Activated CD8-positive, alpha-beta memory T cell treated with anti-CD3 and anti-CD28 coated beads for 36 hours (primary cell): ENCODE data around the gene GLT8D2. TPM values are rescaled to one million over a fixed set of nuclear protein-coding genes. Genes with fewer than 3 reads are reported as not detected.

Experiments used
- CTCF ChIA-PET: fragments of 350-600 bp; sonication (Branson Sonifier 250); formaldehyde crosslinking; loops from one replicate; lab custom pipeline; 2021; ENCODE audit warnings: antibody characterized with exemption; lab: Charles Lee
- POLR2A ChIA-PET: fragments of 350-600 bp; sonication (Branson Sonifier 250); formaldehyde crosslinking; loops from one replicate; lab custom pipeline; 2021; ENCODE audit warnings: antibody characterized with exemption; lab: Charles Lee
- total RNA-seq, 2 experiments: library from RNA; stranded (reverse); gene quantifications; one replicate each; pipeline ENCODE4 v1.2.3, GENCODE V29; 2021

Gene GLT8D2, protein sequence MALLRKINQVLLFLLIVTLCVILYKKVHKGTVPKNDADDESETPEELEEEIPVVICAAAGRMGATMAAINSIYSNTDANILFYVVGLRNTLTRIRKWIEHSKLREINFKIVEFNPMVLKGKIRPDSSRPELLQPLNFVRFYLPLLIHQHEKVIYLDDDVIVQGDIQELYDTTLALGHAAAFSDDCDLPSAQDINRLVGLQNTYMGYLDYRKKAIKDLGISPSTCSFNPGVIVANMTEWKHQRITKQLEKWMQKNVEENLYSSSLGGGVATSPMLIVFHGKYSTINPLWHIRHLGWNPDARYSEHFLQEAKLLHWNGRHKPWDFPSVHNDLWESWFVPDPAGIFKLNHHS
- under 1 TPM; 0.10 to 0.13 TPM for total RNA-seq

DNA sequence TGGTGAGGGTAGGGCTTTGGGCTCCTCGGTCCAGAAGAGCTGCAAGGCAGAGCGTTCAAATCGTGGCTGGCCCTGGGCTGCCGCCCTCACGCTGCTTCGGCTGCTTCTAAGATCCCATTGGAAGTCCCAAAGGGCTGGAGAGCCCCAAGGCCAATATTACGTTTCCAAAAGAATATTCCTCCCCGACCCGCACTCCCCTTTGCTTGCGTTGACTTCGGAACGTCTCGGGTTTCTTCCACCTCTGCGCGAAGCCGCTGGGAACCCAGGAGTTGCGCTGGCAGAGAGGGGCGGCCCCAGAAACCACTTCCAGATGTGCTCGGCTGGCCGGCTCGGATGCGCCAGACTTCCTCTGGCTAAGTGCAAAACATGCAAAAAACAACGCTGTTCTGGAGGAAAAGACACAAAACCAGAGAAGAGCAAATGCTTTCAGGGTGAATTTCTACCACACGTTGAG, at the start of gene GLT8D2:
Gene GLT8D2, minus strand, starts transcription at position 285 of the 454 bp plus-strand sequence. CDS start 30,539 bp downstream, outside the sequence.
- CTCF ChIA-PET = interaction anchor here (1.5 kb wide), 1 partner anchor 12 kb away, joined by 3 read pairs; no protein-coding TSS in a partner anchor

DNA sequence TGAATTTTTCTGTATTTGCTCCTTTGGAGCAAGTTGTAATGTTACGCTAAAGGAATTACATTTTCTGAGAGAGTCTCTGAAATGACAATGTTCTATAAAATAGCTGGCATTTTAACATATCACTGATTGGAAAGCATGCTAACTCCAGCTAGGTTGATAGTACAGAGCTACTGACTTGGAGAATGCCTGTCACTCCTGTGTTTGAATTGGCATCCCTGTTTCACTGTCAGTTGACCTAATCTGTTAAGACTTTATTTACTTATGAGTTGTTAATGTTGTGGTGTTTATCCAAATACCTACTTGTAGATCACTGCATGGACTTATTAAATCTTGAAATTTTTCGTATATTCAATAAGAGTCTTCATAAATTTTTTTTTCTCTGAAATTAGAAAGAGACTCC, 48.0 kb upstream of the GLT8D2 start:
- CTCF ChIA-PET = no interaction called here
- POLR2A ChIA-PET = interaction anchor here (1.2 kb wide), 1 partner anchor 14 kb away, joined by 5 read pairs; no protein-coding TSS in a partner anchor

More for the DNA sequence above, at the start of gene GLT8D2:
- POLR2A ChIA-PET = no interaction called here

DNA sequence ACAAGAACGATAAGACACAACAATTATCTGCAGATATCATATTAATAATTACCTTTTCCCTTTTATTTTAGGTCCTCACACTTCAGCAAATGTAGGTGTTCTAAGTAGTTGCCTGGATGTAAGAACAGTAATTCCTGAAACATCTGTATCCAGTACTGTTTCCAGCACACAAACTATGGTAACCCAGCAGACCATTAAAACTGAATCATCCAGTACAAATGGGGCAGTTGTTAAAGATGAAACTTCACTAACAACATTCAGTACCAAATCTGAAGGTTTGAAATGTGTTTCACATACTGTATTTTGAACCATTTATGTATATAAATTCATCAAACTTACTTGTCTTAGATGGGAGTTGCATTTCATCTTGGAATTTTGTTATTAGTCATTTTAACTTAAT, 45.3 kb upstream of the GLT8D2 start:
- ChIA-PET POLR2A (no interaction called here), CTCF (no interaction called here)

DNA sequence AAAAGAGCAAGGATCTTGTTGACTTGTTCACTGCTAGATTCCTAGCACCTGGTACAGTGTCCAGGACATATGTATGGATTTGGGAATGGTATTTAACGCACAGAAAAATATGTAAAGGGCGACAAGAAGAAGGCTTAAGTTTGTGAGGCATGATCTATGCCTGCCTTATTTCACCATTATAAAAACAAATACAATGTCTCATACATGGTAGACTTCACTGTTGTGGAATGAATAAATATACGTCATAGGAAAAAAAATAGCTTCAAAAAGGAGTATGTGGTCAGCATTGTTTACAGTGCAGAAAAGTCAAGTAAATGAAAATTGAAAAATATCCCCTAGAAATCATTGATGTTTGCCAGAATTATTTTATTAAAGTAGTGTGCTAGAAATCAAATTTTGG, 44.3 kb upstream of the GLT8D2 start:
- CTCF ChIA-PET = no interaction called here
- POLR2A ChIA-PET = no interaction called here

DNA sequence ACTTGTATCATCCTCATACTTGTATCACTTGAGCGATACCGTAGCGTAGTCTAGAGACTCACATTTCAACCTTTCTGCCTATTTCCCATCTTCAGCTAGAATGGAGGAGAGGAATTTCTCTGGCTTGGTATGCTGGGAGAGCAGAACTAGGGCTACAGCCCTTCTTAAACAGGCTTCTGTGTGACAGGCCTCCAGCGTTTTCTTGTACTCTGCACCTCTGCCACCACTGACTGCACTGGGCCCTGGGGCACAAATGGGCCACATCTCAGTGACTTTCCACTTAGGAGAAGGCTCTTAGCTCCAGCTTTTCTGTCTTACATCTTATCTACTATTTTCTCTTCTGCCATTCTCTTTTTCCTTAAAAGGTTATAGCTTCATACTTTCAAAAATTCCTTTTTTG, 41.1 kb upstream of the GLT8D2 start:
- ChIA-PET CTCF (no interaction called here), POLR2A (no interaction called here)

DNA sequence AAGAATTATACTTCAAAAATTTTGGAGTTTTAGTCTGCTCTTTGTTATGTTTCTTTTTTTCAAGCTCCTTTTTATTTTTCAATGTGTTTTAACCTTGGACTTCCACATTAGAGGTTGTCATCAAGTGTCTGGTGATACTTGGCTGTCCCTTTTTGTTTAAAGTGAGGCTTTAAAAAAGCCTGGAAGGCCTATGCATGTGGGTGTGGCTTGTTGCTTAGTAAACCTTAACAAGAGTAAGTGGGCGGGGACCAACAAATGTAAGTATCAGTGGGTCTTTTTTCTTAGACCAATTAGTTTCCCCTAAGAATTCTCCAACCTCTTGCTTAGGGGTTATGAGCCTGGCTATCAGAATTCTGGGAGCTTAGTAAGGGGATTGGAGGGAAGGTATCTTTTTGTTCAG, 40.7 kb upstream of the GLT8D2 start:
- POLR2A ChIA-PET = no interaction called here
- CTCF ChIA-PET = no interaction called here

DNA sequence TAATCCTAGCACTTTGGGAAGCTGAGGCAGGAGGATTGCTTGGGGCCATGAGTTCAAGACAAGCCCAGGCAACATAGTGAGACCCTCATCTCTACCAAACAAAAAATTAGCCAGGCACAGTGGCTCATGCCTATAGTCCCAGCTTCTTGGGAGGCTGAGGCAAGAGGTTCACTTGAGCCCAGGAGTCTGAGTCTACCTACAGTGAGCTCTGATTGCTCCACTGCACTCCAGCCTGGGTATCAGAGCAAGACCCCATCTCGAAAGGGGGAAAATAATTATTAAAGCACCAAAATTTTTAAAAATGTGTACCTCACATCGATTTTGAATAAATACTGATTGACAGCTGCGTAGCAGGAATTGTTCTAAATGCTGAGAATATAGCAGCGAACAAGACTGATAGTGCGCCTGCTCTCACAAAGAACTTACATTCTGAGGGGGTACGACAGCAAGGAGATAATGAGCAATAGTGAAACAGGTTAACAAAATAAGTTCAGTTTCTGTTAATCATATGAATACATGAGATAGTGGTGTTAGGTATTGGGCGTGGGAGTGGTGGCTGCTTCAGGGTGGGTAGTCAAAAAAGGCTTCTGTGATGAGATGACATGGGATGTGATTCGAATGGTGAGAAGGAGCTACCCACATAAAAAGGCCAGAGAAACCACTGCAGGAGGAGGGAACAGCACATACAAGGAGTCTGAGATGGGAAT, 33.9 kb upstream of the GLT8D2 start:
- POLR2A ChIA-PET = interaction anchor here (0.7 kb wide), 1 partner anchor 13 kb away, joined by 5 read pairs; no protein-coding TSS in a partner anchor

DNA sequence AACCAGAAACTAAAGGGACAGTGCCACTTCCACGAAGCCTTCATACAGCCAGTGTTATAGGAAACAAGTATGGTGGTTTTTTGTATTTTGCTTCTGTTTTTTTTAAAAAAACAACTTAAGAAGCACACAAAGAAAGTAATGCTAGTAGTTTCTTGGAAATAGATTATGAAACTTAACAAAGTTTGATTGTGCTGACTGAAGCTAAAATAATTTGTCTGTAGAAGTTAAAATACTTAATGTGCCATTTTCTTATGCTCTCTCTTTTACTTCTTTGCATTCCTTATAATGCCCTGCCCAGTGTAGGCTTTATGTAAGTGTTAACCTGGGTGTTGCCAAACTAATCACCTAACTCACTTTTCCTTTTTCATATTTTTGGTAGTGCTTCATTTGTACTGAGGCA, 30.8 kb upstream of the GLT8D2 start:
- POLR2A ChIA-PET = no interaction called here
- CTCF ChIA-PET = no interaction called here

More for the DNA sequence above, 33.9 kb upstream of the GLT8D2 start:
- CTCF ChIA-PET = interaction anchor here (1.0 kb wide), 1 partner anchor 15 kb away, joined by 3 read pairs; no protein-coding TSS in a partner anchor

DNA sequence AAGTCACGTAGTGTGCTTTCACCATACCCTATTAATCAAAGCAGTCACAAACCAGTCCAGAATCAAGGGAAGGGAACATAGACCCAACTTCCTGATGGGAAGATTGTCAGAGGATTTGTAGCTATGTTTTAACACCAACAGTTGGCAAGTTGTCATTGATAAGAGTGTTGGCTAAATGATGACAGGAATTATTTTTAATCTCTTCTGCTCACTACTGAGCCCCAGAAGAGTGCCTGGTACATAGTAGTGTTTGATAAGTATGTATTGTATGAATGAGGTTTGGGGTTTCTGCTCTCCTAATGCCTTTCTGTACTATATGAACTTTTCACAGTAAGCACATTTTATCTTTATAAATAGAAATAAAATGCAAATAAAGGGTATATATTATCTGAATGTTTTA, 29.0 kb upstream of the GLT8D2 start:
- CTCF ChIA-PET = interaction anchor here (0.8 kb wide), 1 partner anchor 30 kb away, joined by 3 read pairs; no protein-coding TSS in a partner anchor
- POLR2A ChIA-PET = no interaction called here

DNA sequence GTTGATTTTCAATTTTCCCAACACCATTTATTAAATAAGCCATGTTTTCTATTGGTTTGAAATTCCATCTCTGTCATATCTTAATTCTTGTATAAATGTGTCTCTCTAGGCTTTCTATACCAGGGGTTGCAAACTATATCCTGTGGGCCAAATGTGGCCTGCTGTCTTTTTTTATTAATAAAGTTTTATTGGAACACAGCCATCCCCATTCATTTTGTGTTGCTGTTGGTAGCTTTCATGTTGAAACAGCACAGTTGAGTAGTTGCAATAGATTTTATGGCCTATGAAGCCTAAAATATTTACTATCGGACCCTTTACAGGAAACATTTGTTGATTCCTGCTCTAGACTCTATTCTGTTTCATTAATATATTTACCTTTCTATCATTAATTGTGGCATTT, 23.7 kb upstream of the GLT8D2 start:
- ChIA-PET POLR2A (interaction anchor here (0.6 kb wide), 1 partner anchor 51 kb away, joined by 8 read pairs; no protein-coding TSS in a partner anchor), CTCF (no interaction called here)

DNA sequence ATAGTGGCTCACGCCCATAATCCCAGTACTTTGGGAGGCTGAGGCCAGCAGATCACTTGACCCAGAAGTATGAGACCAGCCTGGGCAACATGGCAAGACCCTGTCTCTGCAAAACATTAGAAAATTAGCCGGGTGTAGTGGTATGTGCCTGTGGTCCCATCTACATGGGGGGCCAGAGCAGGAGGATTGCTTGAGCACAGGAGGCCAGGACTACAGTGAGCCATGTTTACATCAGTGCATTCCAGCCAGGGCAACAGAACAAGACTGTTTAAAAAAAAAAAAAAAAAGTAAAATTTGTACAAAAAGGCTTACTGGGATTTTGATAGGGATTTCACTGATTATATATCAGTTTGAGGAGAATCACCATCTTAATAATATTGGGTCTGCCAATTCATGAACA, 22.1 kb upstream of the GLT8D2 start:
- ChIA-PET CTCF (no interaction called here), POLR2A (no interaction called here)

DNA sequence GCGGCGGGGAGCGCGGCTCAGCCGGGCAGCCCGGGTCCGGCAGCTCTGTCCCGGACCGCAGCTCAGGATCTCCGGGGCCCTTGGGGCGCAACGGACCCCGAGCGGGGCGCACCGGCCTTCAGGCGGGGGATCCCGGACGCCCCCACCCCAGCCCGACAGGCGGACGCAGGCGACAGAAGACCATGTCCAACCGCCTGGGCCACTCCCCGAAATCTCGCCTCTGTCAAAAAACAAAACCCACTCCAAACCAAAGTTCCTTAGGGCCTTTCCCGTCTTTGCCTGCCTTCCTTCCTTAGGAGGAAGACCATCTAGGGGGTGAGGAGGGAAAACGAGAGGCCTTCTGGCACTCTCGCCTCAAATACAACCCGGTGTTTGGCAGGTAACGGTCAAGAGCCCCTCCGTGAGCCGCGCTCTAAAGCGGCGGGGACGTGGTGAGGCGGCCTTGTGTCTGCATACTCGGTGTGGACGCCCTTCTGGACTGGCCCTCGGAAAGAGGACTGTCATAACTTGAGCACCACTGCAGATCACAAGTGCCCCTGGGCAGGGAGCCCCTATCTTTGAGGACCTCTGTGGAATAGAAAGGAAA, 14.9 kb upstream of the GLT8D2 start:
- POLR2A ChIA-PET = interaction anchor here (0.8 to 2.8 kb wide), 3 partner anchors 73 to 222 kb away, joined by 3 to 18 read pairs (median 7); partner anchors contain the start of gene NFYB
- CTCF ChIA-PET = interaction anchor here (1.5 to 3.5 kb wide), 2 partner anchors 44 to 73 kb away, joined by 4 to 18 read pairs; partner anchors contain the start of gene NFYB

DNA sequence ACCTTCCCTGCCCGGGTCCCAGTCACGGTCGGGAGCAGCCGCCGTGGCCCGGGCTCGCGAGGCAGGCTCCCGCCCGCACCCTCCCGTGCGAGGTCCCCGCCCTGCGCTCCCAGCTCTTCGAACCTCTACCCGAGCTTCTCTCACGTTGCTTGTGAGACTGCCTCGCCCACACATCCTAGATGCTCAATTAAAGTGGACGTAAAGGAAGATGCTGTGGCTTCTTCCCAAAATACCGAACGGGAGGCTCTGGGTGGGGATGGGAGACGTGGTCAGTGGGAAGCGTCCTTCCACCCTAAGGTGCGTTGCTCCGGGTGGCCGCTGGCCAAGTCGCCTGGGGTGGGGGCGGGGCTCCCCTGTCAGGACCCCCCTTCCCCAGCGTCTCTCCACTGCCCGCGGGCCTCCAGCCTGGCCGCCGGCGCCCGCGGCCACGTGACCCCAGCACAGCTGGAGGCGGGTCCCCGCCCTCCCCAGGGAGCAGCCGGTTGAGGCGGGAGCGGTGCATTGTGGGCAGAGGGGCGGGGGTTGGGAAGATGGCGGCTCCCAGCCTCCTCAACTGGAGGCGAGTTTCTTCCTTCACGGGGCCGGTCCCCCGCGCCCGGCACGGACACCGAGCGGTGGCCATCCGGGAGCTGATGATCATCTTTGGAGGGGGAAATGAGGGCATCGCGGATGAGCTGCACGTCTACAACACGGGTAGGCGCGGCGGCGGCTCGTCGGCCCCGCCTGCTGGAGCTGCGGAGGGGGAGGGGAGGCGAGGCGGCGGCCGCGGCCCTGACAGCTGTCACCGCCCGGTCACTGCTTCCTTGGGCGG, 14.2 kb upstream of the GLT8D2 start, which contains the start of gene HCFC2:
Gene HCFC2, plus strand, starts transcription at position 501 of the 811 bp plus-strand sequence. Its CDS starts 30 bp downstream, at position 531.
- ChIA-PET CTCF (interaction anchor here (0.8 to 3.5 kb wide), 4 partner anchors 41 to 312 kb away, joined by 4 to 18 read pairs (median 4); partner anchors contain the start of gene NFYB), POLR2A (interaction anchor here (0.5 to 2.8 kb wide), 6 partner anchors 33 to 223 kb away, joined by 3 to 18 read pairs (median 8); partner anchors contain the start of gene NFYB)

DNA sequence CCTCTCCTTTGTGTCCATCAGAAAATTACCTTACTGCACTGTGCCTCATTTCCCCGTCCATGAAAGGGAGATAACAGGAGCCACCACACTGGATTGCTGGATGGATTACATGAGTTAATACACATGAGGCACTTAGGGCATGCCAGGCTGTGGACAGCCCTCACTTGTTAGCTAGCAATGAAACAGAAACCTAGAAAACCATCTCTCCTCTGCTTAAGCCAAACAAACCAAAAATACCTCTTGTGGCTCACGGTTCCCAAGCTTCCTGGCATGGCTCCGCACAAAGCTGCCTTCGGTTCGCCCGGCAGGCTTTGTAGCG, 13.7 kb upstream of the GLT8D2 start:
- CTCF ChIA-PET = interaction anchor here (0.8 to 3.5 kb wide), 4 partner anchors 41 to 312 kb away, joined by 4 to 18 read pairs (median 4); partner anchors contain the start of gene NFYB

DNA sequence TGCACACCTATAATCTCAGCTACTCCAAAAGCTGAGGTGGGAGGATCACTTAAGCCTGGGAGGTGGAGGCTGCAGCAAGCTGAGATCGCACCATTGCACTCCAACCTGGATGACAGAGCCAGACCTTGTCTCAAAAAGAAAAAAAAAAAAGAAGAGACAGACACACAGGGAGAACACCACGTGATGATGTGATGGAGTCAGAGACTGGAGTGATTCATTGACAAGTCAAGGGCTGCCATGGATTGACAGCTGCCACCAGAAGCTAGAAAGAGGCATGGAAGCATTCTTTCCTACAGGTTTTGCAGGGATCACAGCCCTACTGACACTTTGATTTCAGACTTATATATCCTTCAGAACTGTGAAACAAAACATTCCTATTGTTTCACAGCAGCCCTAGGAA, 10.8 kb upstream of the GLT8D2 start:
- CTCF ChIA-PET = interaction anchor here (0.6 kb wide), 1 partner anchor 1315 kb away, joined by 3 read pairs; no protein-coding TSS in a partner anchor
- POLR2A ChIA-PET = no interaction called here

More for the DNA sequence above, 13.7 kb upstream of the GLT8D2 start:
- POLR2A ChIA-PET = interaction anchor here (0.5 to 2.8 kb wide), 5 partner anchors 33 to 224 kb away, joined by 3 to 18 read pairs (median 9); partner anchors contain the start of gene NFYB

DNA sequence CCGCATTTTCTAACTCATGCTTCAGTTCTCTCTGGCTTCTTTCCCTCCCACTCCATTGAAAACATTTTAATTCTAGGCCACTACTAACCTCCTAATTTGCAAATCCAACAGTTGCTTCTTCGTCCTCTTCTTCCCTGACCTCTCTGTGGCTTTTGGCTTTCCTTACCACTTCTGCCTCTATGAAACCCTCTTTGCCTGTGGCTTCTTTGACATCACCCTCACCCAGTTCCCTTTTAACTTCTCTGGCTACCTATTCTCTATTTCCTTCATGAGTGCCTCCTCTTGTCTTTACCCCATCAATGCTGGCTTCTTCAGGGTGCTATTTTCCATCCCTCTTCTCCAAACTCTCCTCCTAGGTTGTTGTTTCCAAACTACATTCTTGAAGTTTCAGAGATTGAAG, 10.0 kb upstream of the GLT8D2 start:
- CTCF ChIA-PET = no interaction called here
- POLR2A ChIA-PET = no interaction called here

DNA sequence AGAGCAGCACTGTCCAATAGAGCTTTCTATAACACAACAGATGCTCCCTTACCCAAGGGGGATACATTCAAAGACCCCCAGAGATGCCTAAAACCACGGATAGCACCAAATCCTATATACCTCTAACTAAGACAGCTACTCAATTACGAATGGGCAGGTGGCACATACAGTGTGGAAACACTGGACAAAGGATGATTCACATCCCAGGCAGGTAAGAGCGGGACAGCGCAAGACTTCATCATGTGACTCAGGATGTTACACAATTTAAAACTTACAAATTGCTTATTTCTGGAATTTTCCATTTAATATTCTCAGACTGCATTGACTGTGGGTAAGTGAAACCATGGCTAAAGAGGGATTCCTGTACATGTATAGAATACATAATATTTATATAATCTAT, 8.8 kb upstream of the GLT8D2 start:
- ChIA-PET POLR2A (no interaction called here), CTCF (interaction anchor here (0.5 to 2.9 kb wide), 4 partner anchors 50 to 376 kb away, joined by 3 to 20 read pairs (median 7); no protein-coding TSS in a partner anchor)

DNA sequence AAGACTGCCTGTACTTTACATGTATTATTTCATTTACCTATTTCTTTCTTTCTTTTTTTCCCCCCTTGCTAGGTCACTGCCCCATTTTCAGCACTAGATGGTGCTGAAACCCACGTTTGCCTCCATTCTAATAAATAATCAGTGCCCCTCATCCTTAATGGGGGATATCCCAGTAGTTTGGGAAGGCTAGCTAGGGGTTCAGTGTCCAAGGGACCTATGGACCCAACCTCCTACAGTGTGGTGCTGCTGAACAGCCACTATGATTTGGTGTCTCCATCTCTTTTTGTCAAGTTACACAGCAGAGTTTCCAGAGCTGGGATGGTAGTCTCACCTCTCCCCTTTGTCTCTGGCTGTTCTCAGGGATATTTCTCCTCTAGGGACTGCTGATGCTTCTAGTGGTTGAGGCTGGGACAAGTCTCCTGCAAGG, 7.8 kb upstream of the GLT8D2 start:
- ChIA-PET POLR2A (no interaction called here), CTCF (interaction anchor here (0.6 to 2.9 kb wide), 5 partner anchors 42 to 211 kb away, joined by 3 to 20 read pairs (median 3); no protein-coding TSS in a partner anchor)
